Stromal cell of bone marrow (primary cell): ENCODE results near the gene MRPL58.

Experiments
- DNase-seq: peaks from one replicate; pipeline ENCODE4 v3.0.0-alpha.2; 2012; ENCODE audit warnings: low read depth

MRPL58 gene

GRCh38 chr17:75047398-75048098, 35.1 kb downstream of the MRPL58 start:
- DNase-seq, result no peak

- no peak for DNase-seq
These were observed 35.9 kb downstream of the MRPL58 start for GRCh38 chr17:75048249-75048878.

- no peak for DNase-seq
These were observed 36.6 kb downstream of the MRPL58 start for GRCh38 chr17:75049057-75049456.

- no peak for DNase-seq
These were observed 37.2 kb downstream of the MRPL58 start for GRCh38 chr17:75049706-75050105.

- DNase-seq, result no peak
These were observed 39.5 kb downstream of the MRPL58 start for GRCh38 chr17:75051941-75052340.

- peak; percentile 82 for DNase-seq
These were observed 47.2 kb downstream of the MRPL58 start for GRCh38 chr17:75059369-75060345.

- no peak for DNase-seq
These were observed 48.1 kb downstream of the MRPL58 start for GRCh38 chr17:75060434-75061054.

- DNase-seq, result no peak
These were observed 48.6 kb downstream of the MRPL58 start for GRCh38 chr17:75061055-75061438.

GRCh38 chr17:75061618-75062017, 49.1 kb downstream of the MRPL58 start:
- no peak for DNase-seq

- DNase-seq, result no peak
These were observed 50.7 kb downstream of the MRPL58 start for GRCh38 chr17:75063201-75063600.

- no peak for DNase-seq
These were observed 51.2 kb downstream of the MRPL58 start for GRCh38 chr17:75063626-75064025.

- no peak for DNase-seq
These were observed 51.6 kb downstream of the MRPL58 start for GRCh38 chr17:75064040-75064439.

GRCh38 chr17:75064460-75064859, 52.0 kb downstream of the MRPL58 start:
- no peak for DNase-seq

- no peak for DNase-seq
These were observed 52.5 kb downstream of the MRPL58 start for GRCh38 chr17:75064867-75065561.

GRCh38 chr17:75065562-75066151, 53.2 kb downstream of the MRPL58 start:
- DNase-seq, result no peak

GRCh38 chr17:75067856-75068255, 55.4 kb downstream of the MRPL58 start:
- no peak for DNase-seq

- no peak for DNase-seq
These were observed 56.3 kb downstream of the MRPL58 start for GRCh38 chr17:75068750-75069149.

- no peak for DNase-seq
These were observed 57.3 kb downstream of the MRPL58 start for GRCh38 chr17:75069783-75070182.
